Body of pancreas (tissue), 4 donors: Measurements from ENCODE around the gene SHISAL1. TPM values are rescaled to one million over a fixed set of nuclear protein-coding genes. Genes with fewer than 3 reads are reported as not detected.
"Not testable (repeated sequence)": the region's sequence is repeated elsewhere in the genome, so short reads cannot be mapped to it uniquely, and the experiment has no call there.

Source experiments
- ATAC-seq: fragments of 150-250 bp; one replicate; pipeline ENCODE4 v1.9.1; 2016
- DNase-seq, 4 donors: peaks; one replicate each; pipeline ENCODE4 v3.0.0-alpha.2; 2019
- H3K27ac ChIP-seq, 4 donors: fragments of 200-600 bp; sonication (generic); 1 replicate in 3 of 4; 2 replicates in 1 of 4; pipeline versions ENCODE4 v1.5.1 to v1.6.1; 2016 to 2019; ENCODE audit warnings: mild to moderate bottlenecking in 1 of 4, mixed read lengths in 1 of 4, moderate library complexity in 1 of 4
- H3K27me3 ChIP-seq, 2 donors: fragments of 200-600 bp; sonication (generic); one replicate each; pipeline ENCODE4 v1.6.0; 2016; ENCODE audit warnings: mild to moderate bottlenecking in 1 of 2
- H3K36me3 ChIP-seq, 2 donors: fragments of 200-600 bp; sonication (generic); replicated peaks in 1 of 2; 2 replicates each; pipeline ENCODE4 v1.5.1; 2016; ENCODE audit warnings: low read depth in 2 of 2; ENCODE audit not compliant: insufficient read depth in 1 of 2
- H3K4me1 ChIP-seq: fragments of 200-600 bp; sonication (generic); one replicate; pipeline ENCODE4 v1.6.0; 2016
- H3K4me3 ChIP-seq, 2 donors: fragments of 200-600 bp; sonication (generic); 1 replicate in 1 of 2; 2 replicates in 1 of 2; pipeline ENCODE4 v1.5.1; 2016 to 2019
- H3K9me3 ChIP-seq, 3 donors: fragments of 200-600 bp; sonication (generic); 1 replicate in 2 of 3; 2 replicates in 1 of 3; pipeline ENCODE4 v1.5.1; 2016
- CTCF ChIP-seq, 7 experiments: fragments of 450-650 bp in 4 of 7; fragments of 200-600 bp in 3 of 7; sonication (generic) in 3 of 7; IDR thresholded peaks; one replicate each; pipeline ENCODE4 v1.5.1; 2016 to 2019; ENCODE audit warnings: antibody characterized with exemption in 7 of 7
- POLR2A ChIP-seq, 3 donors: fragments of 450-650 bp; IDR thresholded peaks; one replicate each; pipeline ENCODE4 v1.6.1; 2016; ENCODE audit warnings: antibody characterized with exemption in 3 of 3, mild to moderate bottlenecking in 2 of 3
- WGBS, 2 donors: methylation state at CpG; one replicate each; pipeline ENCODE4 v1.1.5; 2017; 5-methylcytosine and 5-hydroxymethylcytosine counted together
- intact Hi-C: fragments of 100-400 bp; cut with DNase I; formaldehyde crosslinking; loops from one replicate; pipeline ENCODE4 v1.15.1; 2023
- total RNA-seq, 2 donors: library from RNA; depleted of rRNA; stranded (reverse); fragments of >200 nt; gene quantifications; one replicate each; pipeline ENCODE4 v1.1.0, GENCODE V29; 2016

SHISAL1 gene
- total RNA-seq, 2 donors from 2014 or later, result 0.78 to 1.6 TPM

GRCh38 chr22:44242946-44243724 is 69.6 kb downstream of the SHISAL1 start:
- intact Hi-C loops, result no loop called here
- ATAC-seq, result no peak
- TF ChIP-seq CTCF (IDR thresholded peaks at IDR 0.05), result no peak
- Histone ChIP-seq H3K27ac (no peak overlapping the region), H3K9me3 (no peaks in the 10 kb centered on the region), H3K4me1 (no peaks in the 10 kb centered on the region), H3K36me3 (no peaks in the 10 kb centered on the region), H3K27me3 (no peaks in the 10 kb centered on the region), H3K4me3 (no peak overlapping the region)
- 62 to 79% methylated on average over 15 to 17 of the region's 17 CpGs for WGBS, 2 donors
- no peak for DNase-seq

GRCh38 chr22:44241121-44241520 is 71.6 kb downstream of the SHISAL1 start:
- H3K27me3 ChIP-seq, H3K36me3 ChIP-seq, H3K27ac ChIP-seq, H3K9me3 ChIP-seq, H3K4me1 ChIP-seq, intact Hi-C loops, H3K4me3 ChIP-seq, DNase-seq, ATAC-seq: not testable (repeated sequence)
- 81 to 90% methylated on average over 3 of the region's 3 CpGs for WGBS, 2 donors

- intact Hi-C loops, result no loop called here
- no peak for TF ChIP-seq POLR2A (IDR thresholded peaks at IDR 0.05)
- no peak for TF ChIP-seq CTCF (IDR thresholded peaks at IDR 0.05)
- no peaks in the 10 kb centered on the region for H3K36me3 ChIP-seq
Observed at GRCh38 chr22:44237290-44237689, 75.5 kb downstream of the SHISAL1 start.

GRCh38 chr22:44234372-44234771 is 78.4 kb downstream of the SHISAL1 start:
- H3K27me3 ChIP-seq, DNase-seq, H3K4me3 ChIP-seq, H3K4me1 ChIP-seq, H3K27ac ChIP-seq, H3K9me3 ChIP-seq, intact Hi-C loops, ATAC-seq, H3K36me3 ChIP-seq: not testable (repeated sequence)
- 86 to 90% methylated on average over 12 of the region's 12 CpGs for WGBS, 2 donors

More at GRCh38 chr22:44237290-44237689, 75.5 kb downstream of the SHISAL1 start:
- Histone ChIP-seq H3K27ac (no peak overlapping the region), H3K4me1 (no peaks in the 10 kb centered on the region), H3K27me3 (no peaks in the 10 kb centered on the region), H3K9me3 (no peaks in the 10 kb centered on the region), H3K4me3 (no peak overlapping the region)
- ATAC-seq (no peak), DNase-seq (no peak)

DNA sequence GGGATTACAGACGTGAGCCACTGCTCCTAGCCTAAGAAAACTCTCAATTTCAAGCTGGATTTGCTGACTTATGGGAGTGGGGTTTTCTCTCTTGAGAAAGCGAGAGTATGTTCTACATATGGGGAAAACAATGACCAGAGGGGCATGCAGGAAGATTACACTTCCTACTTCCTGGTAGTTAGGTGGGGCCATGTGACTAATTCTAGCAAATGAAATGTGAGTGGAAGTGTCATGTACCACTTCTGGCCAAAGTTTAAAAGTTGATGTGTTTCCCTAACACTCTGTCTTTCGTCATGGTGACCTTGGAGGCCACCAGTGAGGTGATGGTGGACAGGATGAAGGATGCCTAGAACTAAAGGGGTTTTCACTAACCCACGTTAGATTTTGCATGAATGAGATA is 81.5 kb downstream of the SHISAL1 start:
- no peak overlapping the region for H3K27ac ChIP-seq
- H3K9me3 ChIP-seq, result peaks cover 0 to 15% (median 0%) of the 10 kb centered on the region in 3 donors
- 63 to 65% methylated on average over 4 of the region's 4 CpGs for WGBS, 2 donors
- intact Hi-C loops, result no loop called here
- DNase-seq (no peak), ATAC-seq (no peak)
- TF ChIP-seq POLR2A (IDR thresholded peaks at IDR 0.05) (no peak), CTCF (IDR thresholded peaks at IDR 0.05) (no peak)
- no peaks in the 10 kb centered on the region for H3K36me3 ChIP-seq
- H3K4me1 ChIP-seq, result no peaks in the 10 kb centered on the region
- H3K4me3 ChIP-seq, result no peak overlapping the region
- H3K27me3 ChIP-seq, result no peaks in the 10 kb centered on the region

- intact Hi-C loops, result no loop called here
- no peaks in the 10 kb centered on the region for H3K36me3 ChIP-seq
- DNase-seq (no peak), ATAC-seq (no peak)
- H3K4me1 ChIP-seq, result no peaks in the 10 kb centered on the region
- H3K27ac ChIP-seq, result no peak overlapping the region
- no peaks in the 10 kb centered on the region for H3K27me3 ChIP-seq
- no peak overlapping the region for H3K4me3 ChIP-seq
- peaks cover 0 to 15% (median 0%) of the 10 kb centered on the region in 3 donors for H3K9me3 ChIP-seq
- 67 to 82% methylated on average over 2 of the region's 2 CpGs for WGBS, 2 donors
- TF ChIP-seq POLR2A (IDR thresholded peaks at IDR 0.05) (no peak), CTCF (IDR thresholded peaks at IDR 0.05) (no peak)
Observed at GRCh38 chr22:44229809-44230208, 82.9 kb downstream of the SHISAL1 start.
